NT2/D1 (cell line): ENCODE data around the gene SBF2.

ENCODE experiments used
- SUZ12 ChIP-seq: IDR thresholded peaks from 2 replicates; pipeline ENCODE4 v1.6.1; 2011; ENCODE audit not compliant: insufficient read length, insufficient read depth; ENCODE audit errors: extremely low read depth
- YY1 ChIP-seq: IDR thresholded peaks from 2 replicates; pipeline ENCODE4 v1.6.1; 2011; ENCODE audit not compliant: insufficient read length, insufficient read depth
- ZNF274 ChIP-seq: IDR thresholded peaks from 2 replicates; pipeline ENCODE4 v1.6.1; 2011; ENCODE audit warnings: mild to moderate bottlenecking, low read depth, low read length

DNA sequence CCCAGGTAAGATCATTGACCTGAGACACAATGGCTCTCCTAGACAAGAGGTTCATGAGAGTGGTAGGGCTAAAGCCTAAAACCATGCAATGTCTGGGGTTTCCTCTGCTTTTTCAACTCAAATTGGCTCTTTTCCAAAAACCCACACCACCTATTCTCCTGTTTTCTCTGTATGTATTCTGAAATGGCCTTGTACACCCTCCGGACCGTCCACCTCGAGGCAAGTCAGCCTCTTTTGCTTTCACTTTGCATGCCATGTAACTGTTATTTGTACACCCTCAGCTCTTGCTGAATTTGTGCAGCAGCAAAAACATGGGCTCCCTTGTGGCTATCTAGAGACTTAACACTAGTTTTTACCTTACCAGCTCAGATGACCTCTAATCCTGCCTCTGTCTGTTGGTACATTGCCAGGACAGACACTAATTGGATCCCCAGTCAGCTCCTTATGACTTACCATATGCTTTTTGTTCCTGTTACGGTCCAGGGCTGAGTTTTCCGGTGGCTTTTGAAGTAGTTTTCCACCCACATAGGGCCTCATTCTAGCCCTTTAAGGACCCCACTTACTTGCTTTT is 288.0 kb downstream of the SBF2 start:
- no peak for TF ChIP-seq ZNF274
- no peak for TF ChIP-seq YY1
- no peak for TF ChIP-seq SUZ12
